ENCODE results near the gene MORC2.

Gene MORC2

DNA sequence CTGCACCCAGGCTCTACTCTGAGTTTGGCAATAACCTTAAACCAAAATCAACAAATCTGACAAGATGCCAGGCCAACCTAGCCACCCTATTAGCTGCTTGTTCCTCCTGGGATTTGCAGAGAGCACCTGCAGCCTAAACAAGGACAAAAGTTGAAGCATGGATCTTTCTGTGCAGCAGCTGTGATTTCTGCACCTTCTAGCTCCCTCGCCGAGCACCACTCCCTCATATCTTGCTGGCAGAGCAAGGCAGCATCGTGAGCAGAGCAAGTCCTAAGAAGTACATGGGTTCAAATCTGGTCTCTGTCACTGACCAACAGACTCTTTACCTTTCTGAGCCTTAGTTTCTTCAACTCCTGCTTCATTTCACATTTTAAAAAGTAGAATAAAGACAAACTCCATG, 38.3 kb downstream of the MORC2 start:
- no peaks in the 10 kb centered on the region for H3K4me1 ChIP-seq (ENCODE audit: control insufficient read depth, insufficient read depth, low read length)
- peaks cover 54 to 97% of the 10 kb centered on the region in 2 experiments for H3K36me3 ChIP-seq (ENCODE audit: control insufficient read depth in 2 of 2, insufficient read depth in 1 of 2, low read length in 2 of 2)
- ChIA-PET CTCF (interaction anchor here (4.6 kb wide), 1 partner anchor 10 kb away, joined by 35 read pairs; no protein-coding TSS in a partner anchor), POLR2A (no interaction called here)
- H3K27ac ChIP-seq (ENCODE audit: extremely low read depth, low read depth, low read length), result no peak overlapping the region
- no peaks in the 10 kb centered on the region for H3K9me3 ChIP-seq (ENCODE audit: control insufficient read depth, insufficient read depth, low read depth, low read length)
- TF ChIP-seq ZNF335 (tag by site-specific recombination; conservative IDR thresholded peaks at IDR 0.05) (no peak), PRDM1 (tag by site-specific recombination; IDR thresholded peaks at IDR 0.05) (no peak), SP7 (tag by site-specific recombination; IDR thresholded peaks at IDR 0.05) (no peak)
- no peak overlapping the region for H3K4me3 ChIP-seq (ENCODE audit: low read depth, low read length)

DNA sequence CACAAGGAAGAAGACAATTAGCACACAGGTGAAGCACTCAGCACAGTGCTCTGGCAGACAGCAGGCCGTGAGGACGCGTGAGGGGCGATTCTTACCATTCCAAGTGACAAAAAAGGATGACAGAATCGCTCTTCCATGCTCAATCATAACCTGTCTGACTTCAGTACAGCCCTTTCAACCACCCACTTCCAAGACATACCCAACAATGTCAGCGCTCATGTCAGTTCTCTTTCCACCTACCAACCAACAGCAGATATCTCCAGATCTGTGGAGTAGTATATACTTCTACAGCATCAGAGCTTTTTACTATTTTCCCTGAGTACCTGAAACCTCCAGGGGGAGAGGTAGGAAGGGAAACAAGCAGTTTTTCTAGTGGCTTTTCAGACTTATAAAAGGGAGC, 40.2 kb downstream of the MORC2 start:
- ChIA-PET CTCF (interaction anchor here (4.6 kb wide), 1 partner anchor 8 kb away, joined by 35 read pairs; no protein-coding TSS in a partner anchor), POLR2A (no interaction called here)
- Histone ChIP-seq H3K4me1 (ENCODE audit: control insufficient read depth, insufficient read depth, low read length) (no peaks in the 10 kb centered on the region), H3K9me3 (ENCODE audit: control insufficient read depth, insufficient read depth, low read depth, low read length) (no peaks in the 10 kb centered on the region), H3K27ac (ENCODE audit: extremely low read depth, low read depth, low read length) (no peak overlapping the region), H3K4me3 (ENCODE audit: low read depth, low read length) (no peak overlapping the region), H3K36me3 (ENCODE audit: control insufficient read depth in 2 of 2, insufficient read depth in 1 of 2, low read length in 2 of 2) (peaks cover 48 to 88% of the 10 kb centered on the region in 2 experiments; a peak in 2 of 3 replicates)
- TF ChIP-seq ZNF324 (tag by site-specific recombination; IDR thresholded peaks at IDR 0.05) (no peak), AEBP2 (tag by site-specific recombination; IDR thresholded peaks at IDR 0.05; ENCODE audit: borderline replicate concordance) (no peak), ZNF394 (tag by site-specific recombination; IDR thresholded peaks at IDR 0.05; ENCODE audit: borderline replicate concordance) (no peak), ZNF654 (tag by site-specific recombination; IDR thresholded peaks at IDR 0.05; ENCODE audit: low read depth) (no peak), ZNF335 (tag by site-specific recombination; conservative IDR thresholded peaks at IDR 0.05) (no peak), BCL11B (tag by site-specific recombination; IDR thresholded peaks at IDR 0.05; ENCODE audit: low read depth) (no peak)

GRCh38 chr22:30927806-30928205, 40.8 kb downstream of the MORC2 start:
- no peak for TF ChIP-seq ZNF558 (tag by site-specific recombination; IDR thresholded peaks at IDR 0.05)
- TF ChIP-seq ZNF707 (tag by site-specific recombination; IDR thresholded peaks at IDR 0.05), result no peak
- no peak for TF ChIP-seq GLI4 (tag by site-specific recombination; IDR thresholded peaks at IDR 0.05)
- no peak for TF ChIP-seq WT1 (tag by site-specific recombination; IDR thresholded peaks at IDR 0.05)
- TF ChIP-seq, protein P1, sequence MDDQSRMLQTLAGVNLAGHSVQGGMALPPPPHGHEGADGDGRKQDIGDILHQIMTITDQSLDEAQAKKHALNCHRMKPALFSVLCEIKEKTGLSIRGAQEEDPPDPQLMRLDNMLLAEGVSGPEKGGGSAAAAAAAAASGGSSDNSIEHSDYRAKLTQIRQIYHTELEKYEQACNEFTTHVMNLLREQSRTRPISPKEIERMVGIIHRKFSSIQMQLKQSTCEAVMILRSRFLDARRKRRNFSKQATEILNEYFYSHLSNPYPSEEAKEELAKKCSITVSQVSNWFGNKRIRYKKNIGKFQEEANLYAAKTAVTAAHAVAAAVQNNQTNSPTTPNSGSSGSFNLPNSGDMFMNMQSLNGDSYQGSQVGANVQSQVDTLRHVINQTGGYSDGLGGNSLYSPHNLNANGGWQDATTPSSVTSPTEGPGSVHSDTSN (CRISPR knock-in tag; IDR thresholded peaks at IDR 0.05), result no peak
- TF ChIP-seq, protein P2, sequence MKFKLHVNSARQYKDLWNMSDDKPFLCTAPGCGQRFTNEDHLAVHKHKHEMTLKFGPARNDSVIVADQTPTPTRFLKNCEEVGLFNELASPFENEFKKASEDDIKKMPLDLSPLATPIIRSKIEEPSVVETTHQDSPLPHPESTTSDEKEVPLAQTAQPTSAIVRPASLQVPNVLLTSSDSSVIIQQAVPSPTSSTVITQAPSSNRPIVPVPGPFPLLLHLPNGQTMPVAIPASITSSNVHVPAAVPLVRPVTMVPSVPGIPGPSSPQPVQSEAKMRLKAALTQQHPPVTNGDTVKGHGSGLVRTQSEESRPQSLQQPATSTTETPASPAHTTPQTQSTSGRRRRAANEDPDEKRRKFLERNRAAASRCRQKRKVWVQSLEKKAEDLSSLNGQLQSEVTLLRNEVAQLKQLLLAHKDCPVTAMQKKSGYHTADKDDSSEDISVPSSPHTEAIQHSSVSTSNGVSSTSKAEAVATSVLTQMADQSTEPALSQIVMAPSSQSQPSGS (tag by site-specific recombination; IDR thresholded peaks at IDR 0.05; ENCODE audit: low read depth), result no peak
- TF ChIP-seq ZNF423 (tag by site-specific recombination; IDR thresholded peaks at IDR 0.05), result no peak
- no peak for TF ChIP-seq ZNF777 (tag by site-specific recombination; IDR thresholded peaks at IDR 0.05; ENCODE audit: borderline replicate concordance)
- no peak for TF ChIP-seq RBAK (tag by site-specific recombination; IDR thresholded peaks at IDR 0.05)
- no peak for TF ChIP-seq OVOL3 (tag by site-specific recombination; IDR thresholded peaks at IDR 0.05)
- no peak for TF ChIP-seq ZNF184 (tag by site-specific recombination; IDR thresholded peaks at IDR 0.05)
- no peak for TF ChIP-seq ZNF239 (tag by site-specific recombination; IDR thresholded peaks at IDR 0.05)
- TF ChIP-seq ZNF660 (tag by site-specific recombination; IDR thresholded peaks at IDR 0.05), result no peak
- TF ChIP-seq ZNF629 (tag by site-specific recombination; IDR thresholded peaks at IDR 0.05), result no peak
- Histone ChIP-seq H3K36me3 (ENCODE audit: control insufficient read depth in 2 of 2, insufficient read depth in 1 of 2, low read length in 2 of 2) (peaks cover 44 to 82% of the 10 kb centered on the region in 2 experiments; a peak in 2 of 3 replicates), H3K4me3 (ENCODE audit: low read depth, low read length) (no peak overlapping the region), H3K9me3 (ENCODE audit: control insufficient read depth, insufficient read depth, low read depth, low read length) (no peaks in the 10 kb centered on the region), H3K27ac (ENCODE audit: extremely low read depth, low read depth, low read length) (no peak overlapping the region), H3K4me1 (ENCODE audit: control insufficient read depth, insufficient read depth, low read length) (no peaks in the 10 kb centered on the region)
- POLR2A ChIA-PET, result no interaction called here
- CTCF ChIA-PET, result interaction anchor here (4.6 kb wide), 1 partner anchor 7 kb away, joined by 35 read pairs; no protein-coding TSS in a partner anchor
